Activated naive CD8-positive, alpha-beta T cell treated with anti-CD3 and anti-CD28 coated beads for 36 hours (primary cell): Measurements from ENCODE around the gene TRIM52. TPM values are rescaled to one million over a fixed set of nuclear protein-coding genes. Genes with fewer than 3 reads are reported as not detected.

Source experiments
- DNase-seq: peaks from one replicate; pipeline ENCODE4 v3.0.0; 2021
- H3K27ac Mint-ChIP-seq: one replicate; pipeline ENCODE4 v1.8.0; 2022; ENCODE audit warnings: mild to moderate bottlenecking, moderate library complexity, mixed read lengths
- H3K27me3 Mint-ChIP-seq: one replicate; pipeline ENCODE4 v1.8.0; 2022; ENCODE audit warnings: mild to moderate bottlenecking, mixed read lengths
- H3K36me3 Mint-ChIP-seq: one replicate; pipeline ENCODE4 v1.8.0; 2021; ENCODE audit warnings: mild to moderate bottlenecking, mixed read lengths
- H3K4me1 Mint-ChIP-seq: one replicate; pipeline ENCODE4 v1.8.0; 2021; ENCODE audit warnings: mixed read lengths
- H3K4me3 Mint-ChIP-seq: one replicate; pipeline ENCODE4 v1.8.0; 2022; ENCODE audit warnings: mild to moderate bottlenecking, moderate library complexity, mixed read lengths
- H3K9me3 Mint-ChIP-seq: one replicate; pipeline ENCODE4 v1.8.0; 2022; ENCODE audit warnings: mixed read lengths
- total RNA-seq, 2 experiments: library from RNA; stranded (reverse); gene quantifications; one replicate each; pipeline ENCODE4 v1.2.3, GENCODE V29; 2021

Gene TRIM52
- total RNA-seq, 2 experiments from 2014 or later: 9.6 to 11.2 TPM

- Mint-ChIP-seq H3K27ac (peak overlapping the region; percentile 21), H3K4me1 (peaks cover 31% of the 10 kb centered on the region), H3K9me3 (no peaks in the 10 kb centered on the region), H3K36me3 (peaks cover 17% of the 10 kb centered on the region), H3K4me3 (no peak overlapping the region), H3K27me3 (no peaks in the 10 kb centered on the region)
- DNase-seq: no peak
These were observed 30.4 kb downstream of the TRIM52 start for GRCh38 chr5:181230551-181230950.

GRCh38 chr5:181229996-181230395, 30.9 kb downstream of the TRIM52 start:
- Mint-ChIP-seq H3K4me1 (peaks cover 30% of the 10 kb centered on the region), H3K4me3 (no peak overlapping the region), H3K27ac (peak overlapping the region; percentile 36), H3K9me3 (no peaks in the 10 kb centered on the region), H3K36me3 (peaks cover 15% of the 10 kb centered on the region), H3K27me3 (no peaks in the 10 kb centered on the region)
- DNase-seq: no peak

GRCh38 chr5:181224390-181225229, 36.3 kb downstream of the TRIM52 start:
- Mint-ChIP-seq H3K9me3 (no peaks in the 10 kb centered on the region), H3K27ac (peak overlapping the region; percentile 98), H3K4me1 (peaks cover 42% of the 10 kb centered on the region), H3K27me3 (peaks cover 13% of the 10 kb centered on the region), H3K36me3 (peaks cover 25% of the 10 kb centered on the region), H3K4me3 (peak overlapping the region; percentile 100)
- DNase-seq: peak; percentile 54

GRCh38 chr5:181223729-181224389, 37.1 kb downstream of the TRIM52 start:
- Mint-ChIP-seq H3K4me1 (peaks cover 37% of the 10 kb centered on the region), H3K4me3 (peak overlapping the region; percentile 100), H3K36me3 (peaks cover 19% of the 10 kb centered on the region), H3K27ac (peak overlapping the region; percentile 98), H3K27me3 (peaks cover 13% of the 10 kb centered on the region), H3K9me3 (no peaks in the 10 kb centered on the region)
- DNase-seq: peak; percentile 66

GRCh38 chr5:181223058-181223728, 37.8 kb downstream of the TRIM52 start, which contains the start of gene TRIM41:
Gene TRIM41 (plus strand): TSS chr5:181223281. CDS start chr5:181224000, 719 bp downstream.
- Mint-ChIP-seq H3K27ac (peak within 1 kb of the TSS; percentile 98), H3K4me1 (peaks cover 40% of the 10 kb centered on the region), H3K4me3 (peak within 1 kb of the TSS; percentile 100), H3K27me3 (peaks cover 17% of the 10 kb centered on the region), H3K36me3 (peaks cover 21% of the 10 kb centered on the region), H3K9me3 (peaks cover under 1% of the 10 kb centered on the region)
- peak; percentile 98 for DNase-seq

GRCh38 chr5:181222630-181223057, 38.3 kb downstream of the TRIM52 start:
- Mint-ChIP-seq H3K9me3 (peaks cover 2% of the 10 kb centered on the region), H3K27me3 (peaks cover 20% of the 10 kb centered on the region), H3K36me3 (peaks cover 23% of the 10 kb centered on the region), H3K4me1 (peaks cover 46% of the 10 kb centered on the region), H3K27ac (peak overlapping the region; percentile 98), H3K4me3 (peak overlapping the region; percentile 100)
- DNase-seq: no peak

GRCh38 chr5:181221792-181222629, 38.9 kb downstream of the TRIM52 start:
- peak overlapping the region; percentile 98 for H3K27ac Mint-ChIP-seq
- peak overlapping the region; percentile 100 for H3K4me3 Mint-ChIP-seq
- peaks cover 2% of the 10 kb centered on the region for H3K9me3 Mint-ChIP-seq

GRCh38 chr5:181221105-181221791, 39.7 kb downstream of the TRIM52 start:
- Mint-ChIP-seq H3K36me3 (peaks cover 21% of the 10 kb centered on the region), H3K27me3 (peaks cover 20% of the 10 kb centered on the region), H3K27ac (peak overlapping the region; percentile 98), H3K9me3 (peaks cover 2% of the 10 kb centered on the region), H3K4me3 (peak overlapping the region; percentile 100), H3K4me1 (peaks cover 46% of the 10 kb centered on the region)
- DNase-seq: peak; percentile 72

More at GRCh38 chr5:181221792-181222629, 38.9 kb downstream of the TRIM52 start:
- H3K36me3 Mint-ChIP-seq: peaks cover 22% of the 10 kb centered on the region
- H3K27me3 Mint-ChIP-seq: peaks cover 20% of the 10 kb centered on the region
- peak; percentile 92 for DNase-seq
- peaks cover 47% of the 10 kb centered on the region for H3K4me1 Mint-ChIP-seq

- no peak for DNase-seq
- Mint-ChIP-seq H3K36me3 (peaks cover 19% of the 10 kb centered on the region), H3K4me3 (peak overlapping the region; percentile 51), H3K4me1 (peaks cover 41% of the 10 kb centered on the region), H3K9me3 (peaks cover 2% of the 10 kb centered on the region), H3K27ac (no peak overlapping the region), H3K27me3 (peaks cover 20% of the 10 kb centered on the region)
These were observed 40.8 kb downstream of the TRIM52 start for GRCh38 chr5:181220178-181220515.

GRCh38 chr5:181219262-181220177, 41.4 kb downstream of the TRIM52 start:
- Mint-ChIP-seq H3K4me3 (peak overlapping the region; percentile 51), H3K4me1 (peaks cover 41% of the 10 kb centered on the region), H3K27ac (no peak overlapping the region), H3K9me3 (peaks cover 2% of the 10 kb centered on the region), H3K27me3 (peaks cover 20% of the 10 kb centered on the region), H3K36me3 (peaks cover 16% of the 10 kb centered on the region)
- no peak for DNase-seq

GRCh38 chr5:181218795-181219124, 42.2 kb downstream of the TRIM52 start:
- Mint-ChIP-seq H3K27ac (no peak overlapping the region), H3K27me3 (peaks cover 20% of the 10 kb centered on the region), H3K4me1 (peaks cover 41% of the 10 kb centered on the region)

GRCh38 chr5:181217803-181218062, 43.2 kb downstream of the TRIM52 start:
- no peak for DNase-seq

More at GRCh38 chr5:181218795-181219124, 42.2 kb downstream of the TRIM52 start:
- H3K4me3 Mint-ChIP-seq: peak overlapping the region; percentile 82
- peaks cover 9% of the 10 kb centered on the region for H3K36me3 Mint-ChIP-seq
- H3K9me3 Mint-ChIP-seq: peaks cover 2% of the 10 kb centered on the region
- DNase-seq: no peak

GRCh38 chr5:181217111-181217802, 43.7 kb downstream of the TRIM52 start:
- peaks cover 8% of the 10 kb centered on the region for H3K36me3 Mint-ChIP-seq
- H3K27ac Mint-ChIP-seq: peak overlapping the region; percentile 70
- H3K4me3 Mint-ChIP-seq: peak overlapping the region; percentile 82
- DNase-seq: peak; percentile 70
- peaks cover 2% of the 10 kb centered on the region for H3K9me3 Mint-ChIP-seq
- H3K27me3 Mint-ChIP-seq: peaks cover 18% of the 10 kb centered on the region
- H3K4me1 Mint-ChIP-seq: peaks cover 39% of the 10 kb centered on the region

More at GRCh38 chr5:181217803-181218062, 43.2 kb downstream of the TRIM52 start:
- Mint-ChIP-seq H3K4me3 (peak overlapping the region; percentile 82), H3K9me3 (peaks cover 2% of the 10 kb centered on the region), H3K27me3 (peaks cover 20% of the 10 kb centered on the region), H3K27ac (peak overlapping the region; percentile 70), H3K36me3 (peaks cover 9% of the 10 kb centered on the region), H3K4me1 (peaks cover 41% of the 10 kb centered on the region)
